BLaER1 (cell line): ENCODE data around the gene USP35.
"Not testable (repeated sequence)": the region's sequence is repeated elsewhere in the genome, so short reads cannot be mapped to it uniquely, and the experiment has no call there.

ENCODE experiments used
- H3K27ac ChIP-seq: shearing (Covaris generic); formaldehyde crosslinking; 2 replicates; pipeline ENCODE4 v1.8.1; 2022
- H3K27me3 ChIP-seq: shearing (Covaris generic); formaldehyde crosslinking; 2 replicates; pipeline ENCODE4 v1.8.1; 2022
- H3K36me3 ChIP-seq: shearing (Covaris generic); formaldehyde crosslinking; 2 replicates; pipeline ENCODE4 v1.8.1; 2022
- H3K4me1 ChIP-seq: shearing (Covaris generic); formaldehyde crosslinking; 2 replicates; pipeline ENCODE4 v1.8.1; 2022
- H3K4me2 ChIP-seq: shearing (Covaris generic); formaldehyde crosslinking; 2 replicates; pipeline ENCODE4 v1.8.1; 2022
- H3K4me3 ChIP-seq: shearing (Covaris generic); formaldehyde crosslinking; 2 replicates; pipeline ENCODE4 v1.8.1; 2022
- H3K9ac ChIP-seq: shearing (Covaris generic); formaldehyde crosslinking; 2 replicates; pipeline ENCODE4 v1.8.1; 2022
- H3K9me3 ChIP-seq: shearing (Covaris generic); formaldehyde crosslinking; 2 replicates; pipeline ENCODE4 v1.8.1; 2022
- H4K20me1 ChIP-seq: shearing (Covaris generic); formaldehyde crosslinking; 2 replicates; pipeline ENCODE4 v1.8.1; 2022
- Cebpa-rat ChIP-seq: shearing (Covaris generic); IDR thresholded peaks from 2 replicates; pipeline ENCODE4 v1.8.1; 2022

The USP35 gene

GRCh38 chr11:78228467-78228866 lies 39.7 kb downstream of the USP35 start:
- H3K4me1 ChIP-seq = peaks cover 58% of the 10 kb centered on the region
- H3K9ac ChIP-seq = peak overlapping the region; percentile 60; the same call in 1 of the 2 replicates
- peak overlapping the region; percentile 79 for H3K4me2 ChIP-seq
- no peak for TF ChIP-seq Cebpa-rat
- peak overlapping the region; percentile 69; the same call in 1 of the 2 replicates for H3K27ac ChIP-seq
- no peak overlapping the region; the same call in 1 of the 2 replicates for H3K4me3 ChIP-seq
- no peaks in the 10 kb centered on the region for H3K9me3 ChIP-seq
- H4K20me1 ChIP-seq = peaks cover 37% of the 10 kb centered on the region; the same call in 1 of the 2 replicates
- H3K36me3 ChIP-seq = peaks cover 53% of the 10 kb centered on the region
- H3K27me3 ChIP-seq = no peaks in the 10 kb centered on the region

GRCh38 chr11:78229106-78229505 lies 40.4 kb downstream of the USP35 start:
- Histone ChIP-seq H3K9me3 (no peaks in the 10 kb centered on the region), H3K9ac (no peak overlapping the region), H3K4me3 (no peak overlapping the region), H3K27me3 (no peaks in the 10 kb centered on the region), H4K20me1 (peaks cover 31% of the 10 kb centered on the region; the same call in 1 of the 2 replicates), H3K4me1 (peaks cover 52% of the 10 kb centered on the region), H3K36me3 (peaks cover 53% of the 10 kb centered on the region), H3K27ac (0 out of 2 replicates have a peak overlapping the region, but pooled peaks have one; percentile 8), H3K4me2 (peak overlapping the region; percentile 79; the same call in 1 of the 2 replicates)
- no peak for TF ChIP-seq Cebpa-rat

- Histone ChIP-seq H3K36me3 (peaks cover 50% of the 10 kb centered on the region), H3K4me3 (no peak overlapping the region), H3K9ac (no peak overlapping the region), H3K4me1 (peaks cover 39% of the 10 kb centered on the region), H3K4me2 (peak overlapping the region; percentile 22), H3K9me3 (no peaks in the 10 kb centered on the region), H3K27ac (peak overlapping the region; percentile 16; the same call in 1 of the 2 replicates), H4K20me1 (peaks cover 30% of the 10 kb centered on the region; the same call in 1 of the 2 replicates), H3K27me3 (no peaks in the 10 kb centered on the region)
- TF ChIP-seq Cebpa-rat = no peak
These were observed 41.6 kb downstream of the USP35 start for GRCh38 chr11:78230161-78230877.

- H3K4me1 ChIP-seq = peaks cover 39% of the 10 kb centered on the region
- H3K36me3 ChIP-seq = peaks cover 39% of the 10 kb centered on the region
- H3K27ac ChIP-seq = no peak overlapping the region
- H3K27me3 ChIP-seq = no peaks in the 10 kb centered on the region
- H3K4me2 ChIP-seq = no peak overlapping the region
- H3K9ac ChIP-seq = no peak overlapping the region
- H3K4me3 ChIP-seq = no peak overlapping the region
- no peak for TF ChIP-seq Cebpa-rat
- H3K9me3 ChIP-seq = no peaks in the 10 kb centered on the region
- H4K20me1 ChIP-seq = peaks cover 30% of the 10 kb centered on the region; the same call in 1 of the 2 replicates
These were observed 43.3 kb downstream of the USP35 start for GRCh38 chr11:78231962-78232501.

- not testable (repeated sequence) for H3K27ac ChIP-seq, H3K9me3 ChIP-seq, H3K27me3 ChIP-seq, H3K9ac ChIP-seq, H3K4me2 ChIP-seq, H3K4me3 ChIP-seq
- H3K4me1 ChIP-seq = peaks cover 29% of the 10 kb centered on the region
- peaks cover 42% of the 10 kb centered on the region for H3K36me3 ChIP-seq
- H4K20me1 ChIP-seq = peaks cover 32% of the 10 kb centered on the region; the same call in 1 of the 2 replicates
These were observed 44.3 kb downstream of the USP35 start for GRCh38 chr11:78233046-78233445.

- H3K4me3 ChIP-seq = no peak overlapping the region
- H3K27me3 ChIP-seq = no peaks in the 10 kb centered on the region
- H3K36me3 ChIP-seq = peaks cover 46% of the 10 kb centered on the region
- H3K4me1 ChIP-seq = peaks cover 19% of the 10 kb centered on the region
- TF ChIP-seq Cebpa-rat = no peak
- no peak overlapping the region for H3K9ac ChIP-seq
- peaks cover 29% of the 10 kb centered on the region; the same call in 1 of the 2 replicates for H4K20me1 ChIP-seq
- no peak overlapping the region for H3K27ac ChIP-seq
- H3K4me2 ChIP-seq = no peak overlapping the region
- peaks cover 8% of the 10 kb centered on the region for H3K9me3 ChIP-seq
These were observed 45.3 kb downstream of the USP35 start for GRCh38 chr11:78234006-78234405.

GRCh38 chr11:78237293-78238046 lies 48.8 kb downstream of the USP35 start:
- H3K9me3 ChIP-seq = peaks cover 43% of the 10 kb centered on the region
- H3K4me3 ChIP-seq = no peak overlapping the region
- no peak for TF ChIP-seq Cebpa-rat
- H4K20me1 ChIP-seq = peaks cover 28% of the 10 kb centered on the region; the same call in 1 of the 2 replicates
- no peaks in the 10 kb centered on the region for H3K27me3 ChIP-seq
- H3K27ac ChIP-seq = no peak overlapping the region
- H3K4me2 ChIP-seq = no peak overlapping the region
- peaks cover 75% of the 10 kb centered on the region for H3K36me3 ChIP-seq
- H3K4me1 ChIP-seq = no peaks in the 10 kb centered on the region
- no peak overlapping the region for H3K9ac ChIP-seq

- TF ChIP-seq Cebpa-rat = no peak
- peaks cover 8% of the 10 kb centered on the region; the same call in 1 of the 2 replicates for H3K4me1 ChIP-seq
- peaks cover 35% of the 10 kb centered on the region; the same call in 1 of the 2 replicates for H4K20me1 ChIP-seq
- no peaks in the 10 kb centered on the region for H3K27me3 ChIP-seq
- H3K4me2 ChIP-seq = no peak overlapping the region
- H3K4me3 ChIP-seq = no peak overlapping the region
- H3K36me3 ChIP-seq = peaks cover 75% of the 10 kb centered on the region
- H3K9ac ChIP-seq = no peak overlapping the region
- peaks cover 55% of the 10 kb centered on the region for H3K9me3 ChIP-seq
- no peak overlapping the region for H3K27ac ChIP-seq
These were observed 51.1 kb downstream of the USP35 start for GRCh38 chr11:78239781-78240180.

GRCh38 chr11:78241475-78241874 lies 52.8 kb downstream of the USP35 start:
- no peak overlapping the region for H3K27ac ChIP-seq
- no peak overlapping the region for H3K4me2 ChIP-seq
- no peak for TF ChIP-seq Cebpa-rat
- peaks cover 9% of the 10 kb centered on the region; the same call in 1 of the 2 replicates for H3K4me1 ChIP-seq
- peaks cover 64% of the 10 kb centered on the region for H3K9me3 ChIP-seq
- H3K9ac ChIP-seq = no peak overlapping the region
- H3K4me3 ChIP-seq = no peak overlapping the region
- peaks cover 42% of the 10 kb centered on the region; the same call in 1 of the 2 replicates for H4K20me1 ChIP-seq
- H3K36me3 ChIP-seq = peaks cover 75% of the 10 kb centered on the region
- no peaks in the 10 kb centered on the region for H3K27me3 ChIP-seq
